Loucy (cell line): ENCODE results near the gene ENKD1.

Experiments
- H2AFZ ChIP-seq: fragments of 200-600 bp; sonication (generic); 2 replicates; pipeline ENCODE4 v1.6.0; 2016; ENCODE audit warnings: antibody characterized with exemption, mild to moderate bottlenecking, low read length, moderate library complexity
- H3F3A ChIP-seq: fragments of 200-600 bp; 2 replicates; pipeline ENCODE4 v1.6.0; 2016; ENCODE audit warnings: antibody characterized with exemption, low read depth, mild to moderate bottlenecking
- H3K27me3 ChIP-seq: fragments of 200-600 bp; sonication (generic); 2 replicates; pipeline ENCODE4 v1.6.1; 2014; ENCODE audit warnings: low read length, mild to moderate bottlenecking; ENCODE audit not compliant: insufficient read depth, poor library complexity, severe bottlenecking
- H3K36me3 ChIP-seq: fragments of 200-600 bp; sonication (generic); 2 replicates; pipeline ENCODE4 v1.6.1; 2016; ENCODE audit warnings: low read length; ENCODE audit not compliant: insufficient read depth
- H3K4me1 ChIP-seq: fragments of 200-600 bp; sonication (generic); 2 replicates; pipeline ENCODE4 v1.5.1; 2014; ENCODE audit warnings: low read length, mild to moderate bottlenecking; ENCODE audit not compliant: insufficient read depth, poor library complexity, severe bottlenecking
- H3K4me2 ChIP-seq: fragments of 200-600 bp; sonication (generic); 2 replicates; pipeline ENCODE4 v1.6.0; 2014; ENCODE audit warnings: antibody characterized with exemption, low read length, low read depth, mild to moderate bottlenecking; ENCODE audit not compliant: poor library complexity, severe bottlenecking
- H3K4me3 ChIP-seq: fragments of 200-600 bp; sonication (generic); 2 replicates; pipeline ENCODE4 v1.5.1; 2014; ENCODE audit warnings: low read length, mild to moderate bottlenecking, mixed read lengths; ENCODE audit not compliant: poor library complexity, severe bottlenecking
- H3K79me2 ChIP-seq: fragments of 200-600 bp; sonication (generic); 2 replicates; pipeline ENCODE4 v1.6.1; 2014; ENCODE audit warnings: low read length; ENCODE audit not compliant: insufficient read depth
- H3K9ac ChIP-seq: fragments of 200-600 bp; sonication (generic); 2 replicates; pipeline ENCODE4 v1.6.0; 2014; ENCODE audit warnings: mild to moderate bottlenecking, low read depth, low read length, moderate library complexity; ENCODE audit not compliant: poor library complexity, severe bottlenecking
- H3K9me2 ChIP-seq: fragments of 200-600 bp; sonication (generic); replicated peaks from 2 replicates; pipeline ENCODE4 v1.6.1; 2016; ENCODE audit warnings: low read depth, low read length, mixed read lengths
- H3K9me3 ChIP-seq: fragments of 200-600 bp; sonication (generic); 2 replicates; pipeline ENCODE4 v1.6.1; 2014; ENCODE audit warnings: mild to moderate bottlenecking, antibody characterized with exemption, low read length, low read depth; ENCODE audit not compliant: insufficient read depth
- H4K20me1 ChIP-seq: fragments of 200-600 bp; sonication (generic); 2 replicates; pipeline ENCODE4 v1.6.0; 2014; ENCODE audit warnings: antibody characterized with exemption, low read length, mild to moderate bottlenecking; ENCODE audit not compliant: insufficient read depth, poor library complexity, severe bottlenecking
- CTCF ChIP-seq: fragments of 200-600 bp; sonication (generic); conservative IDR thresholded peaks from 2 replicates; pipeline ENCODE4 v1.5.1; 2014; ENCODE audit warnings: mild to moderate bottlenecking, antibody characterized with exemption, low read length
- EZH2phosphoT487 ChIP-seq: fragments of 200-600 bp; IDR thresholded peaks from 2 replicates; pipeline ENCODE4 v1.6.1; 2018; ENCODE audit warnings: antibody characterized with exemption, mild to moderate bottlenecking, moderate library complexity, borderline replicate concordance

Gene ENKD1

GRCh38 chr16:67653789-67654402 is 12.7 kb downstream of the ENKD1 start:
- Histone ChIP-seq H3K9me2 (no peaks in the 10 kb centered on the region), H3K4me2 (no peak overlapping the region), H3K9me3 (no peaks in the 10 kb centered on the region), H2AFZ (no peak overlapping the region), H3K9ac (no peak overlapping the region), H3K4me1 (peaks cover 3% of the 10 kb centered on the region), H3K27me3 (no peaks in the 10 kb centered on the region), H3K4me3 (no peak overlapping the region), H3F3A (no peaks in the 10 kb centered on the region), H4K20me1 (peaks cover 25% of the 10 kb centered on the region), H3K79me2 (peaks cover 31% of the 10 kb centered on the region; the same call in 1 of the 2 replicates), H3K36me3 (peaks cover 75% of the 10 kb centered on the region; the same call in 1 of the 2 replicates)
- TF ChIP-seq CTCF (no peak), EZH2phosphoT487 (no peak)

- TF ChIP-seq CTCF (no peak), EZH2phosphoT487 (no peak)
- H3K27me3 ChIP-seq = no peaks in the 10 kb centered on the region
- no peaks in the 10 kb centered on the region for H3F3A ChIP-seq
- H3K4me2 ChIP-seq = no peak overlapping the region
- H3K9ac ChIP-seq = no peak overlapping the region
- H3K4me1 ChIP-seq = no peaks in the 10 kb centered on the region
- H3K9me2 ChIP-seq = no peaks in the 10 kb centered on the region
- no peak overlapping the region for H2AFZ ChIP-seq
- peaks cover 78% of the 10 kb centered on the region; the same call in 1 of the 2 replicates for H3K36me3 ChIP-seq
- H4K20me1 ChIP-seq = peaks cover 19% of the 10 kb centered on the region
- no peaks in the 10 kb centered on the region for H3K9me3 ChIP-seq
- H3K4me3 ChIP-seq = no peak overlapping the region
- H3K79me2 ChIP-seq = peaks cover 35% of the 10 kb centered on the region; the same call in 1 of the 2 replicates
Observed at GRCh38 chr16:67653128-67653788, 13.3 kb downstream of the ENKD1 start.

- H3K9ac ChIP-seq = no peak overlapping the region
- H2AFZ ChIP-seq = no peak overlapping the region
- H3K4me2 ChIP-seq = no peak overlapping the region
- H3K9me2 ChIP-seq = no peaks in the 10 kb centered on the region
- peaks cover 14% of the 10 kb centered on the region for H4K20me1 ChIP-seq
- H3K9me3 ChIP-seq = no peaks in the 10 kb centered on the region
- no peaks in the 10 kb centered on the region for H3F3A ChIP-seq
- no peaks in the 10 kb centered on the region for H3K27me3 ChIP-seq
- TF ChIP-seq EZH2phosphoT487 = no peak
- TF ChIP-seq CTCF = no peak
- H3K4me3 ChIP-seq = no peak overlapping the region
- no peaks in the 10 kb centered on the region for H3K4me1 ChIP-seq
- peaks cover 41% of the 10 kb centered on the region; the same call in 1 of the 2 replicates for H3K79me2 ChIP-seq
- peaks cover 73% of the 10 kb centered on the region; the same call in 1 of the 2 replicates for H3K36me3 ChIP-seq
Observed at GRCh38 chr16:67652578-67653127, 13.9 kb downstream of the ENKD1 start.
